HepG2 (cell line): ENCODE data around the gene LAMA1. TPM values are rescaled to one million over a fixed set of nuclear protein-coding genes. Genes with fewer than 3 reads are reported as not detected.

Experiments
- ATAC-seq: fragments of 200-7000 bp; cut with Tn5 transposase; 3 replicates; pipeline ENCODE4 v1.9.1; 2020; ENCODE audit warnings: mild to moderate bottlenecking, moderate library complexity
- BruUV-seq: library from RNA; stranded (reverse); fragments of 400-500 nt; replicated peaks from 2 replicates; lab custom pipeline; 2021; lab: Mats Ljungman, UMichigan
- CTCF ChIA-PET: fragments of 300-600 bp; formaldehyde crosslinking; extraction: SDS; loops from one replicate; lab custom pipeline; 2021; ENCODE audit warnings: low total read pairs, inconsistent platforms, low intra/inter-chr PET ratio; lab: Yijun Ruan, JAX
- POLR2A ChIA-PET: fragments of 350-600 bp; sonication (Branson Sonifier 250); formaldehyde crosslinking; loops from one replicate; lab custom pipeline; 2020; ENCODE audit warnings: antibody characterized with exemption, inconsistent platforms; lab: Yijun Ruan, JAX
- DNase-seq: peaks from one replicate; pipeline ENCODE4 v3.0.0-alpha.2; 2015; ENCODE audit warnings: low spot score
- FAIRE-seq: peaks from 3 replicates; lab custom pipeline; 2011; peaks lifted over from hg19 to GRCh38; lab: Jason Lieb, UNC
- H2AFZ ChIP-seq: one replicate; pipeline ENCODE4 v1.6.1; 2011; ENCODE audit warnings: low read length, inconsistent platforms
- H3K27ac ChIP-seq: fragments of 300-600 bp; 3 replicates; pipeline ENCODE4 v1.8.0; 2011; ENCODE audit warnings: mixed run types, mild to moderate bottlenecking, mixed read lengths, low read length, inconsistent platforms; ENCODE audit not compliant: insufficient read depth; ENCODE audit errors: extremely low read length
- H3K27me3 ChIP-seq, 2 experiments: fragments of 200-600 bp in 1 of 2; 2 replicates in 1 of 2; 3 replicates in 1 of 2; pipeline versions ENCODE4 v1.6.0 to v1.8.0; 2011; ENCODE audit warnings: low read length in 2 of 2, mild to moderate bottlenecking in 2 of 2, moderate library complexity in 2 of 2, inconsistent platforms in 1 of 2; ENCODE audit not compliant: insufficient read depth in 2 of 2, control insufficient read depth in 1 of 2
- H3K36me3 ChIP-seq, 2 experiments: fragments of 200-600 bp in 1 of 2; replicated peaks in 1 of 2; 2 replicates in 1 of 2; 3 replicates in 1 of 2; pipeline versions ENCODE4 v1.5.1 to v1.8.0; 2011; ENCODE audit warnings: low read length in 2 of 2, inconsistent platforms in 1 of 2; ENCODE audit not compliant: insufficient read depth in 2 of 2, control insufficient read depth in 1 of 2
- H3K4me1 ChIP-seq: 2 replicates; pipeline ENCODE4 v1.5.1; 2012; ENCODE audit warnings: low read length, inconsistent platforms; ENCODE audit not compliant: insufficient read depth
- H3K4me2 ChIP-seq: 2 replicates; pipeline ENCODE4 v1.6.0; 2011; ENCODE audit warnings: low read depth, low read length, inconsistent platforms
- H3K4me3 ChIP-seq, 3 experiments: fragments of 200-600 bp in 1 of 3; sonication (generic), shearing (Covaris generic) in 1 of 3; replicated peaks in 1 of 3; 2 replicates each; pipeline ENCODE4 v1.5.1; 2011 to 2016; ENCODE audit warnings: low read length in 3 of 3, inconsistent platforms in 2 of 3, low read depth in 2 of 3, mild to moderate bottlenecking in 2 of 3, control low read depth in 1 of 3, mixed read lengths in 1 of 3; ENCODE audit not compliant: insufficient read depth in 1 of 3
- H3K79me2 ChIP-seq: one replicate; pipeline ENCODE4 v1.6.1; 2011; ENCODE audit warnings: low read length, inconsistent platforms; ENCODE audit not compliant: insufficient read depth
- H3K9ac ChIP-seq: 2 replicates; pipeline ENCODE4 v1.6.0; 2011; ENCODE audit warnings: mild to moderate bottlenecking, low read depth, low read length, inconsistent platforms; ENCODE audit not compliant: insufficient read depth
- H3K9me3 ChIP-seq: 2 replicates; pipeline ENCODE4 v1.5.1; 2012; ENCODE audit warnings: mild to moderate bottlenecking, low read length
- H4K20me1 ChIP-seq: 2 replicates; pipeline ENCODE4 v1.6.0; 2011; ENCODE audit warnings: inconsistent platforms, mild to moderate bottlenecking, low read length, moderate library complexity; ENCODE audit not compliant: insufficient read depth
- CBX2 ChIP-seq, 2 experiments: fragments of 200-600 bp in 1 of 2; sonication (generic); formaldehyde crosslinking in 1 of 2; IDR thresholded peaks; 2 replicates each; pipeline versions ENCODE4 v1.7.0 to v1.8.1; 2018 to 2022; ENCODE audit warnings: low read depth in 2 of 2, low read length in 1 of 2, mild to moderate bottlenecking in 1 of 2, missing genetic modification reagents in 1 of 2
- EZH2 ChIP-seq: conservative IDR thresholded peaks from 2 replicates; pipeline ENCODE4 v1.6.1; 2012; ENCODE audit warnings: mild to moderate bottlenecking, low read depth, low read length, moderate library complexity
- PCBP2 ChIP-seq: fragments of 200-400 bp; formaldehyde crosslinking; optimal IDR thresholded peaks from 2 replicates; pipeline ENCODE3; 2018; ENCODE audit warnings: low read length, low read depth; ENCODE audit not compliant: poor library complexity, severe bottlenecking
- ZNF180 ChIP-seq: sonication (generic); formaldehyde crosslinking; IDR thresholded peaks from 2 replicates; pipeline ENCODE4 v1.4.0; 2020; ENCODE audit warnings: low read depth, missing genetic modification reagents, borderline replicate concordance
- ZNF747 ChIP-seq: sonication (generic); formaldehyde crosslinking; IDR thresholded peaks from 2 replicates; pipeline ENCODE4 v1.8.1; 2023; ENCODE audit warnings: missing genetic modification reagents, mild to moderate bottlenecking, borderline replicate concordance
- ZNF800 ChIP-seq: sonication (generic); formaldehyde crosslinking; IDR thresholded peaks from 2 replicates; pipeline ENCODE4 v1.4.0; 2020; ENCODE audit warnings: missing genetic modification reagents
- WGBS: methylation state at CpG from one replicate; pipeline ENCODE4 v1.1.6; 2017; ENCODE audit warnings: low lambda C conversion rate; 5-methylcytosine and 5-hydroxymethylcytosine counted together
- in situ Hi-C: cut with HindIII; loops from 2 replicates; pipeline ENCODE4 v1.10.0; 2017; ENCODE audit warnings: low pct_unique_long_range_greater_than_20kb; ENCODE audit not compliant: extremely low pct_ligation_motif_present
- intact Hi-C: fragments of 100-400 bp; cut with micrococcal nuclease; formaldehyde crosslinking; loops from one replicate; pipeline ENCODE4 v1.10.0; 2022; ENCODE audit not compliant: unreplicated experiment
- polyA plus RNA-seq, 8 experiments: library from polyadenylated mRNA; depleted of rRNA in 3 of 8; stranded (reverse) in 7 of 8; unstranded in 1 of 8; fragments of >200 nt; fragmentation: Illumina TruSeq in 4 of 8; extraction: Trizol in 4 of 8; gene quantifications; 2 replicates each; pipeline versions ENCODE4 v1.2.1 to v1.2.3, GENCODE V29; 2011 to 2016; ENCODE audit warnings: low read depth in 4 of 8, missing spikeins in 1 of 8, mixed read lengths in 1 of 8; ENCODE audit not compliant: insufficient read depth in 1 of 8
- total RNA-seq, 5 experiments: library from RNA; depleted of rRNA; stranded (reverse); fragments of >200 nt; fragmentation: Illumina TruSeq; extraction: Trizol; gene quantifications; 2 replicates each; pipeline ENCODE4 v1.2.3, GENCODE V29; 2016; ENCODE audit warnings: low read depth in 1 of 5
- TF ChIP-seq, protein P1 (sequence below): sonication (generic); formaldehyde crosslinking; IDR thresholded peaks from 2 replicates; pipeline ENCODE4 v1.4.0; 2020; ENCODE audit warnings: mild to moderate bottlenecking, missing genetic modification reagents

LAMA1 gene
- total and polyA plus RNA-seq, 2 of the 13 experiments (the other 11 are each of a cell fraction or from before 2014, with no cell fraction given) = 0.05 to 0.44 TPM

DNA sequence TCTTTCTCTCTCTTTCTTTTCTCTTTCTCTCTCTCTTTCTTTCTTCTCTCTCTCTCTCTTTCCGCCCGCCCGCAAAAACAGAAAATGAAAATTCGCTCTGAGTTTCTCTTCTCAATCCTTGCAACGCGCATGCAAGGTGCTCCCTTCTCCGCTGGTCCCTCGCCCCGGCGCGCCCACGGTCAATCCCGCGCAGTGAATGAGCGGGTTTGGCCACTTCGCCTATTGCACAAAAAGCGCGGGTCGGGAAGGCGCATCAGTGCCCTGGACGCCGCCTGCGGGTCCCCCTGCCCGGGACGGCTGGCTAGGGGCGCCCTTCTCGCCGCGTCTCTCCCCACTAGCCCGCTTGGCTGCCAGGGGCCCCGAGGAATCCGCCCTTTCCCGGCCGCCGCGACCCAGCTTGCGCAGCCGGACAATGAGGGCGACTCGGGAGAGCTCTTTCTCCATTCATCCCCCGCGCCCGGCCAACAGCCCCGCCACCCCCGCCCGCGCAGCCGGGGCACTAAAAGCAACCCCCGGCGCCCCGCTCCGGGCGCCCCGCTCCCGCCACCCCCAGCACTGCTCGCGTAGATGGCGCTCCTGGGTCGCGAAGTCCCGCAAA is 706 bp downstream of the LAMA1 start:
- Histone ChIP-seq H3K9me3 (no peaks in the 10 kb centered on the region), H4K20me1 (no peaks in the 10 kb centered on the region), H3K27me3 (peaks cover 5 to 24% of the 10 kb centered on the region in 2 experiments; a peak in 4 of 5 replicates), H3K9ac (no peak overlapping the region), H3K79me2 (no peaks in the 10 kb centered on the region), H3K27ac (no peak overlapping the region)
- FAIRE-seq (no peak), ATAC-seq (peak; percentile 71), DNase-seq (no peak)
- POLR2A ChIA-PET = no interaction called here
- TF ChIP-seq ZNF800 (CRISPR knock-in tag) = peak; percentile 83
- no peak for TF ChIP-seq ZNF180 (CRISPR knock-in tag)
- 0 out of 2 replicates have a peak, but pooled peaks have one; percentile 82 for TF ChIP-seq EZH2
- TF ChIP-seq, all 625 proteins: peak for 2
- peaks cover 8% of the 10 kb centered on the region; the same call in 1 of the 2 replicates for H3K4me1 ChIP-seq
- CTCF ChIA-PET = no interaction called here
- intact Hi-C loops = no loop called here
- in situ Hi-C loops = no loop called here
- H2AFZ ChIP-seq = no peak overlapping the region
- no TSS peak for BruUV-seq
- H3K36me3 ChIP-seq = no peaks in the 10 kb centered on the region
- H3K4me2 ChIP-seq = peak overlapping the region; percentile 47
- 5% methylated on average over 23 of the region's 61 CpGs for WGBS
- peak overlapping the region in 2 of 3 experiments; percentile 26 to 64; a peak in 3 of 6 replicates for H3K4me3 ChIP-seq

DNA sequence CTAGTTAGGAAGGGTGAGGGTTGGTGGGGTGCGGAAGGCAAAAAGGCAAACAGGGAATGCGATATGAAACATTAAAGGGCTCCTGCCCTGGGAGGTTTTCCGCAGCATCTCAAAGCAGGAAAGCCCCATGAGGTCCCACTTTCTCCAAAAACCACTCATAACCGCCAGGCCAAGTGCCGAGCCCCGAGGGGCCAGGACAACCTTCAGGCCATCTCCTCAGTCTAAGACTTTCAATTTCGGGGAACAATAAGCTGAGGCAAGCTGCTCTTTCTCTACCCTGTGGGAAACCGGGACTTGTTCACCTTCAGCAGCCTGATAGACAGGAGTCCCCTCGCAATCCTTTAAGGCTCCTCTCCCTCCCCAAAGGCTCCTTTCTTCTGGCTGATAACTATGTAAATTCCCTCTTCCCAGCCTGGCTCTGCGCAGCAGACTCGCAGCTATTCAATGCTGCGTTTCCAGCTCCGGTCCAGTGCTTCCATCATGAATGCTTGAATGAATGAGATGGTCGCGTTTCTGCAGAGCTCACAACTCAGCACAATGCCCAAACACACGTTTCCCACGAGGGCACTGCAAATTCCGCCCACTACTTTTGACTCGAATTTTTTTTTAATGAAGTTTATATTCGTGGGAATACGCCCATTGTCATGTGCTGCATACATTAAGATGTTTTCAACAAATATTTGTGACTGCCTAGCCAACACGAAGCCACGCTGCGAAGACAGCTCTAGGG is 1.4 kb downstream of the LAMA1 start:
- in situ Hi-C loops = no loop called here
- H2AFZ ChIP-seq = no peak overlapping the region

More for the DNA sequence above, 1.4 kb downstream of the LAMA1 start:
- Histone ChIP-seq H3K36me3 (no peaks in the 10 kb centered on the region), H3K27ac (no peak overlapping the region), H3K9ac (no peak overlapping the region), H3K9me3 (no peaks in the 10 kb centered on the region), H4K20me1 (no peaks in the 10 kb centered on the region), H3K4me3 (no peak overlapping the region), H3K79me2 (no peaks in the 10 kb centered on the region), H3K27me3 (peaks cover 5 to 24% of the 10 kb centered on the region in 2 experiments; a peak in 4 of 5 replicates), H3K4me1 (peaks cover 8% of the 10 kb centered on the region; the same call in 1 of the 2 replicates), H3K4me2 (no peak overlapping the region)
- POLR2A ChIA-PET = no interaction called here
- WGBS = 17% methylated on average over 22 of the region's 24 CpGs
- intact Hi-C loops = no loop called here
- DNase-seq = no peak
- CTCF ChIA-PET = no interaction called here
- BruUV-seq = no TSS peak
- 0 out of 3 replicates have a peak, but pooled peaks have one; percentile 22 for ATAC-seq
- TF ChIP-seq PCBP2 (no peak), ZNF747 (CRISPR knock-in tag) (no peak), CBX2 (IDR thresholded peaks at IDR 0.05; ENCODE audit: low read depth, low read length) (0 out of 2 replicates have a peak, but pooled peaks have one; percentile 35), CBX2 (CRISPR knock-in tag; IDR thresholded peaks at IDR 0.05; ENCODE audit: low read depth) (no peak)
- TF ChIP-seq, protein P1, sequence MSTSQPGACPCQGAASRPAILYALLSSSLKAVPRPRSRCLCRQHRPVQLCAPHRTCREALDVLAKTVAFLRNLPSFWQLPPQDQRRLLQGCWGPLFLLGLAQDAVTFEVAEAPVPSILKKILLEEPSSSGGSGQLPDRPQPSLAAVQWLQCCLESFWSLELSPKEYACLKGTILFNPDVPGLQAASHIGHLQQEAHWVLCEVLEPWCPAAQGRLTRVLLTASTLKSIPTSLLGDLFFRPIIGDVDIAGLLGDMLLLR (CRISPR knock-in tag) = no peak
- FAIRE-seq = no peak
